A549 (cell line): Measurements from ENCODE around the gene ATP10A. TPM values are rescaled to one million over a fixed set of nuclear protein-coding genes. Genes with fewer than 3 reads are reported as not detected.

Experiments
- ATAC-seq, 2 experiments: fragments of 200-7000 bp in 1 of 2; fragments of >200 bp in 1 of 2; cut with Nextera tagmentation in 1 of 2; cut with Tn5 transposase in 1 of 2; 3 replicates each; pipeline versions ENCODE4 v1.8.0 to v1.9.1; 2018 to 2020; ENCODE audit warnings: mild to moderate bottlenecking in 1 of 2, moderate library complexity in 1 of 2
- CTCF ChIA-PET: fragments of 300-600 bp; sonication (Branson Sonifier 250); formaldehyde crosslinking; extraction: SDS; loops from one replicate; lab custom pipeline; 2021; ENCODE audit warnings: antibody characterized with exemption, inconsistent platforms; lab: Yijun Ruan, JAX
- POLR2A ChIA-PET: fragments of 350-600 bp; formaldehyde crosslinking; extraction: SDS; loops from one replicate; lab custom pipeline; 2021; ENCODE audit warnings: antibody characterized with exemption, inconsistent platforms; lab: Yijun Ruan, JAX
- DNase-seq, 2 experiments: peaks; one replicate each; pipeline versions ENCODE4 v3.0.0 to v3.0.0-alpha.2; 2011 to 2016; ENCODE audit warnings: low read depth in 1 of 2, low spot score in 1 of 2
- FAIRE-seq: peaks from 2 replicates; lab custom pipeline; 2011; peaks lifted over from hg19 to GRCh38; lab: Jason Lieb, UNC
- H3K27ac ChIP-seq, 2 experiments: fragments of >200 bp; sonication (Bioruptor Twin); formaldehyde crosslinking; 3 replicates each; pipeline ENCODE4 v1.5.1; 2016 to 2017
- H3K4me1 ChIP-seq: fragments of >200 bp; sonication (Bioruptor Twin); formaldehyde crosslinking; 3 replicates; pipeline ENCODE4 v1.6.1; 2016
- H3K4me2 ChIP-seq: fragments of >200 bp; sonication (Bioruptor Twin); formaldehyde crosslinking; 3 replicates; pipeline ENCODE4 v1.6.1; 2016
- H3K4me3 ChIP-seq: fragments of >200 bp; sonication (Bioruptor Twin); formaldehyde crosslinking; 3 replicates; pipeline ENCODE4 v1.5.1; 2016
- H3K9me3 ChIP-seq: fragments of >200 bp; sonication (Bioruptor Twin); formaldehyde crosslinking; 3 replicates; pipeline ENCODE4 v1.6.1; 2016
- BCL3 ChIP-seq: fragments of >200 bp; sonication (Bioruptor Twin); formaldehyde crosslinking; IDR thresholded peaks from 3 replicates; pipeline ENCODE4 v1.6.1; 2016
- BHLHE40 ChIP-seq: IDR thresholded peaks from 2 replicates; pipeline ENCODE4 v1.6.1; 2012; ENCODE audit warnings: low read depth, low read length, inconsistent platforms
- CBX8 ChIP-seq: fragments of 200-600 bp; sonication (generic); IDR thresholded peaks from 2 replicates; pipeline ENCODE4 v1.6.1; 2016
- CEBPB ChIP-seq, 2 experiments: fragments of >200 bp in 1 of 2; sonication (Bioruptor Twin) in 1 of 2; formaldehyde crosslinking in 1 of 2; IDR thresholded peaks; 2 replicates each; pipeline ENCODE4 v1.6.1; 2012 to 2016
- EHF ChIP-seq: fragments of 250-450 bp; sonication (Bioruptor Pico); IDR thresholded peaks from 2 replicates; pipeline ENCODE4 v1.5.0; 2020; ENCODE audit warnings: mild to moderate bottlenecking
- EHMT2 ChIP-seq: fragments of 200-600 bp; sonication (generic); IDR thresholded peaks from 2 replicates; pipeline ENCODE4 v1.6.1; 2016; ENCODE audit warnings: antibody characterized with exemption, low read depth, mild to moderate bottlenecking, moderate library complexity
- EP300 ChIP-seq, 2 experiments: fragments of >200 bp; sonication (Bioruptor Twin); formaldehyde crosslinking; IDR thresholded peaks; 2 replicates in 1 of 2; 3 replicates in 1 of 2; pipeline ENCODE4 v1.6.1; 2016 to 2017
- ESRRA ChIP-seq: fragments of 150-350 bp; IDR thresholded peaks from 2 replicates; pipeline ENCODE4 v1.6.1; 2014; ENCODE audit warnings: mild to moderate bottlenecking, low read length, borderline replicate concordance
- FOSL2 ChIP-seq, 2 experiments: fragments of 450-650 bp in 1 of 2; fragments of >200 bp in 1 of 2; sonication (Bioruptor Twin) in 1 of 2; formaldehyde crosslinking; IDR thresholded peaks; 2 replicates each; pipeline versions ENCODE4 v1.5.0 to v1.6.1; 2016 to 2020; ENCODE audit warnings: mild to moderate bottlenecking in 1 of 2, moderate library complexity in 1 of 2
- GATA3 ChIP-seq: IDR thresholded peaks from 2 replicates; pipeline ENCODE4 v1.6.1; 2012; ENCODE audit warnings: borderline replicate concordance
- HEYL ChIP-seq: fragments of 250-450 bp; sonication (Bioruptor Pico); IDR thresholded peaks from 2 replicates; pipeline ENCODE4 v1.8.0; 2021; ENCODE audit warnings: mild to moderate bottlenecking, moderate library complexity
- HOXB5 ChIP-seq: fragments of 250-450 bp; sonication (Bioruptor Pico); IDR thresholded peaks from 2 replicates; pipeline ENCODE4 v1.5.0; 2020; ENCODE audit warnings: mild to moderate bottlenecking, moderate library complexity
- JUN ChIP-seq, 2 experiments: fragments of >200 bp; sonication (Bioruptor Twin); formaldehyde crosslinking; IDR thresholded peaks; 2 replicates in 1 of 2; 3 replicates in 1 of 2; pipeline ENCODE4 v1.6.1; 2016 to 2017
- JUNB ChIP-seq: fragments of >200 bp; sonication (Bioruptor Twin); formaldehyde crosslinking; IDR thresholded peaks from 2 replicates; pipeline ENCODE4 v1.6.1; 2016
- KDM1A ChIP-seq: fragments of 200-600 bp; sonication (generic); IDR thresholded peaks from 2 replicates; pipeline ENCODE4 v1.6.1; 2016; ENCODE audit warnings: low read depth, mild to moderate bottlenecking
- KDM5A ChIP-seq: fragments of 200-600 bp; sonication (generic); IDR thresholded peaks from 2 replicates; pipeline ENCODE4 v1.6.1; 2016; ENCODE audit warnings: antibody characterized with exemption, mild to moderate bottlenecking
- MAFK ChIP-seq: fragments of 450-650 bp; IDR thresholded peaks from 2 replicates; pipeline ENCODE4 v1.6.1; 2014; ENCODE audit not compliant: partially characterized antibody
- NFE2L2 ChIP-seq: fragments of 150-350 bp; conservative IDR thresholded peaks from 2 replicates; pipeline ENCODE4 v1.6.1; 2014; ENCODE audit warnings: low read length
- NR3C1 ChIP-seq: fragments of >200 bp; sonication (Bioruptor Twin); formaldehyde crosslinking; IDR thresholded peaks from 3 replicates; pipeline ENCODE4 v1.6.1; 2017
- PHF8 ChIP-seq: fragments of 200-600 bp; sonication (generic); IDR thresholded peaks from 2 replicates; pipeline ENCODE4 v1.6.1; 2016; ENCODE audit warnings: low read depth, mild to moderate bottlenecking, antibody characterized with exemption, moderate library complexity, borderline replicate concordance
- POLR2AphosphoS2 ChIP-seq: conservative IDR thresholded peaks from 2 replicates; pipeline ENCODE4 v1.6.1; 2012; ENCODE audit warnings: low read length, improper control_type of control experiment, inconsistent platforms
- RAD21 ChIP-seq, 2 experiments: fragments of >200 bp in 1 of 2; sonication (Bioruptor Twin) in 1 of 2; formaldehyde crosslinking in 1 of 2; IDR thresholded peaks in 1 of 2; conservative IDR thresholded peaks in 1 of 2; 2 replicates in 1 of 2; 3 replicates in 1 of 2; pipeline ENCODE4 v1.6.1; 2012 to 2018; ENCODE audit warnings: inconsistent platforms in 1 of 2
- RARB ChIP-seq: fragments of 250-450 bp; sonication (Bioruptor Pico); IDR thresholded peaks from 2 replicates; pipeline ENCODE4 v1.8.0; 2021; ENCODE audit warnings: mild to moderate bottlenecking, moderate library complexity
- RFX5 ChIP-seq: fragments of 450-650 bp; IDR thresholded peaks from 2 replicates; pipeline ENCODE4 v1.7.1; 2014; ENCODE audit warnings: antibody characterized with exemption, mild to moderate bottlenecking, moderate library complexity
- ZC3H11A ChIP-seq: fragments of 450-650 bp; IDR thresholded peaks from 2 replicates; pipeline ENCODE4 v1.6.1; 2014; ENCODE audit warnings: antibody characterized with exemption, mild to moderate bottlenecking
- ZSCAN20 ChIP-seq: fragments of 250-450 bp; sonication (Bioruptor Pico); IDR thresholded peaks from 2 replicates; pipeline ENCODE4 v1.8.0; 2022; ENCODE audit warnings: mild to moderate bottlenecking, moderate library complexity
- WGBS: methylation state at CpG from one replicate; pipeline ENCODE4 v1.1.6; 2017; ENCODE audit errors: missing lambda C conversion rate; 5-methylcytosine and 5-hydroxymethylcytosine counted together
- polyA plus RNA-seq, 4 experiments: library from polyadenylated mRNA; depleted of rRNA in 3 of 4; stranded (reverse); fragments of >200 nt; fragmentation: RNase III in 1 of 4; extraction: RNeasy Plus Mini Kit Qiagen cat#74134 plus additional on column Dnase treatment in 1 of 4; gene quantifications; 2 replicates in 3 of 4; 3 replicates in 1 of 4; pipeline ENCODE4 v1.2.3, GENCODE V29; 2011 to 2017
- TF ChIP-seq, protein P1 (sequence below): fragments of >200 bp; sonication (Bioruptor Twin); formaldehyde crosslinking; IDR thresholded peaks from 2 replicates; pipeline ENCODE4 v1.6.1; 2016

Gene ATP10A
- polyA plus RNA-seq, 2 of the 4 experiments (the other 2 are of a cell fraction) = 5.9 to 7.6 TPM

DNA sequence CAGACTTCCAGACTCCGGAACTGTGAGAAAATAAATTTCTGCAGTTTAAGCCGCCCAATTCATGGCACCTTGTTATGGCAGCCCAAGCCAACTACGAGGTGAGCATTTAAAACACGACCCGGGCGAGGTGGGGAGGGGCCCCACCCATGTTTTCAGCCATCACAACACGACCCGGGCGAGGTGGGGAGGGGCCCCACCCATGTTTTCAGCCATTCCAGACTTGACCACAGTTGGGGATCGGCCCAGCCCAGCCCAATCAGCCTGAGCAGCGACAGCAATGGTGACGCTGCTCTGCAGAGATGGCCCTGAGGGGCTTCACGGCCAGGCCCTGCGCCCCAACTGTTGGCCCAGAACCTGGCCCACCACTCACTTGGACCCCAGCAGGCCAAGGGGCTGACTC lies 93.1 kb downstream of the ATP10A start:
- no peak for FAIRE-seq
- Histone ChIP-seq H3K4me2 (no peak overlapping the region), H3K27ac (no peak overlapping the region), H3K9me3 (no peaks in the 10 kb centered on the region), H3K4me1 (peaks cover 23% of the 10 kb centered on the region), H3K4me3 (no peak overlapping the region)
- ATAC-seq = no peak
- ChIA-PET POLR2A (no interaction called here), CTCF (no interaction called here)
- 97% methylated on average over 10 of the region's 14 CpGs for WGBS
- DNase-seq = no peak
- TF ChIP-seq RAD21 (conservative IDR thresholded peaks at IDR 0.05 in 1 of 2, IDR thresholded peaks at IDR 0.05 in 1 of 2) = no peak
- TF ChIP-seq HEYL (CRISPR knock-in tag) = no peak
- no peak for TF ChIP-seq FOSL2 (IDR thresholded peaks at IDR 0.05)
- TF ChIP-seq FOSL2 (CRISPR knock-in tag; IDR thresholded peaks at IDR 0.05) = no peak
- TF ChIP-seq, protein P1, sequence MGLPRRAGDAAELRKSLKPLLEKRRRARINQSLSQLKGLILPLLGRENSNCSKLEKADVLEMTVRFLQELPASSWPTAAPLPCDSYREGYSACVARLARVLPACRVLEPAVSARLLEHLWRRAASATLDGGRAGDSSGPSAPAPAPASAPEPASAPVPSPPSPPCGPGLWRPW = no peak
- no peak for TF ChIP-seq NFE2L2
- no peak for TF ChIP-seq ZC3H11A
- no peak for TF ChIP-seq JUN (IDR thresholded peaks at IDR 0.05)
- no peak for TF ChIP-seq KDM1A
- TF ChIP-seq EP300 (IDR thresholded peaks at IDR 0.05) = no peak
- no peak for TF ChIP-seq KDM5A

DNA sequence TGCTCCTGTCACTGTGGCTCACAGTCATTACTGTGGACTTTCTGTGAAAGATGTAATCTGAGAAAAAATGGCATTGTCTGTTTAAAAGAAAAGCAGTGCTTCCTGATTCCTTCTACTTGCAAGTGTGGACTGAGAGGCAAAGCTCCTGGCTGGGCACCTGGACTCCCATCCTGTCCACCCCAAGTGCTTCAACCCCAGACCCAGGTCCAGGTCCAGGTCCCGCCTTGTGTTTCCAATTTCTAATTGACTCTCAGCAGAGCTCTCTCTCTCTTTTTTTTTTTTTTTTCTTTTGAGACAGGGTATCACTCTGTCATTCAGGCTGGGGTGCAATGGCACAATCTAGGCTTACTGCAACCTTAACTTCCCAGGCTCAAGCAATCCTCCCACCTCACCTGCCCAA lies 94.9 kb downstream of the ATP10A start:
- POLR2A ChIA-PET = no interaction called here
- no peak for FAIRE-seq

GRCh38 chr15:25767356-25768151 lies 95.6 kb downstream of the ATP10A start:
- no peak overlapping the region for H3K27ac ChIP-seq
- DNase-seq (no peak), FAIRE-seq (no peak), ATAC-seq (no peak)
- CTCF ChIA-PET = no interaction called here
- TF ChIP-seq EHF (CRISPR knock-in tag) (no peak), ESRRA (no peak), BCL3 (no peak), BHLHE40 (no peak), HOXB5 (CRISPR knock-in tag) (no peak), RFX5 (no peak), CEBPB (IDR thresholded peaks at IDR 0.05) (no peak), KDM1A (no peak), JUNB (no peak), NR3C1 (no peak), PHF8 (no peak), MAFK (no peak), ZSCAN20 (CRISPR knock-in tag) (no peak), POLR2AphosphoS2 (no peak), EHMT2 (no peak), RARB (CRISPR knock-in tag) (no peak), GATA3 (no peak)
- H3K9me3 ChIP-seq = no peaks in the 10 kb centered on the region
- H3K4me1 ChIP-seq = peaks cover 13% of the 10 kb centered on the region
- WGBS = 93% methylated on average over 9 of the region's 13 CpGs
- H3K4me2 ChIP-seq = no peak overlapping the region
- POLR2A ChIA-PET = no interaction called here
- H3K4me3 ChIP-seq = no peak overlapping the region

More for the DNA sequence above, 94.9 kb downstream of the ATP10A start:
- DNase-seq (no peak), ATAC-seq (no peak)
- Histone ChIP-seq H3K4me1 (peaks cover 12% of the 10 kb centered on the region), H3K27ac (no peak overlapping the region), H3K9me3 (no peaks in the 10 kb centered on the region), H3K4me2 (no peak overlapping the region), H3K4me3 (no peak overlapping the region)
- CTCF ChIA-PET = interaction anchor here (1.5 kb wide), 1 partner anchor 11 kb away, joined by 3 read pairs; no protein-coding TSS in a partner anchor
- TF ChIP-seq CBX8 (no peak), ZSCAN20 (CRISPR knock-in tag) (no peak), KDM1A (no peak)
- 85% methylated on average over 1 of the region's 1 CpG for WGBS
